Neural crest cell (in vitro differentiated cells): ENCODE data around the gene CMIP. TPM values are rescaled to one million over a fixed set of nuclear protein-coding genes. Genes with fewer than 3 reads are reported as not detected.
A peak's percentile ranks its signal among the peaks of the same experiment; 100 is the strongest.

Experiments used
- DNase-seq: peaks from one replicate; pipeline ENCODE4 v3.0.0; 2021; ENCODE audit warnings: low read depth, mixed read lengths, low spot score
- H3K27ac Mint-ChIP-seq: one replicate; pipeline ENCODE4 v1.8.0; 2021; ENCODE audit warnings: mild to moderate bottlenecking, mixed read lengths; ENCODE audit not compliant: unreplicated experiment
- H3K27me3 Mint-ChIP-seq: 2 replicates; pipeline ENCODE4 v1.8.0; 2021; ENCODE audit warnings: low read depth, mild to moderate bottlenecking, mixed read lengths
- H3K36me3 Mint-ChIP-seq: 2 replicates; pipeline ENCODE4 v1.8.0; 2021; ENCODE audit warnings: low read depth, mild to moderate bottlenecking, mixed read lengths
- H3K4me1 Mint-ChIP-seq: 2 replicates; pipeline ENCODE4 v1.8.0; 2021; ENCODE audit warnings: mixed read lengths
- H3K4me3 Mint-ChIP-seq: one replicate; pipeline ENCODE4 v1.8.0; 2021; ENCODE audit warnings: mild to moderate bottlenecking, mixed read lengths
- H3K9me3 Mint-ChIP-seq: 2 replicates; pipeline ENCODE4 v1.8.0; 2021; ENCODE audit warnings: mixed read lengths
- total RNA-seq: library from RNA; stranded (reverse); gene quantifications from 2 replicates; pipeline ENCODE4 v1.2.1, GENCODE V29; 2021
- TF ChIP-seq, protein P1 (sequence below): fragments of 200-600 bp; sonication (generic); conservative IDR thresholded peaks from 2 replicates; pipeline ENCODE4 v1.5.0; 2021; ENCODE audit warnings: antibody characterized with exemption, mild to moderate bottlenecking

CMIP gene
- total RNA-seq, 1 donor from 2014 or later, result 41.2 TPM

- H3K27ac Mint-ChIP-seq, result no peak overlapping the region
- H3K4me1 Mint-ChIP-seq, result peaks cover 24% of the 10 kb centered on the region
- TF ChIP-seq, protein P1, sequence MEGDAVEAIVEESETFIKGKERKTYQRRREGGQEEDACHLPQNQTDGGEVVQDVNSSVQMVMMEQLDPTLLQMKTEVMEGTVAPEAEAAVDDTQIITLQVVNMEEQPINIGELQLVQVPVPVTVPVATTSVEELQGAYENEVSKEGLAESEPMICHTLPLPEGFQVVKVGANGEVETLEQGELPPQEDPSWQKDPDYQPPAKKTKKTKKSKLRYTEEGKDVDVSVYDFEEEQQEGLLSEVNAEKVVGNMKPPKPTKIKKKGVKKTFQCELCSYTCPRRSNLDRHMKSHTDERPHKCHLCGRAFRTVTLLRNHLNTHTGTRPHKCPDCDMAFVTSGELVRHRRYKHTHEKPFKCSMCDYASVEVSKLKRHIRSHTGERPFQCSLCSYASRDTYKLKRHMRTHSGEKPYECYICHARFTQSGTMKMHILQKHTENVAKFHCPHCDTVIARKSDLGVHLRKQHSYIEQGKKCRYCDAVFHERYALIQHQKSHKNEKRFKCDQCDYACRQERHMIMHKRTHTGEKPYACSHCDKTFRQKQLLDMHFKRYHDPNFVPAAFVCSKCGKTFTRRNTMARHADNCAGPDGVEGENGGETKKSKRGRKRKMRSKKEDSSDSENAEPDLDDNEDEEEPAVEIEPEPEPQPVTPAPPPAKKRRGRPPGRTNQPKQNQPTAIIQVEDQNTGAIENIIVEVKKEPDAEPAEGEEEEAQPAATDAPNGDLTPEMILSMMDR, result no peak
- no peak for DNase-seq
- H3K4me3 Mint-ChIP-seq, result no peak overlapping the region
- no peaks in the 10 kb centered on the region for H3K9me3 Mint-ChIP-seq
- no peaks in the 10 kb centered on the region for H3K36me3 Mint-ChIP-seq
- no peaks in the 10 kb centered on the region for H3K27me3 Mint-ChIP-seq
Observed at GRCh38 chr16:81549547-81550431, 105.2 kb downstream of the CMIP start.

DNA sequence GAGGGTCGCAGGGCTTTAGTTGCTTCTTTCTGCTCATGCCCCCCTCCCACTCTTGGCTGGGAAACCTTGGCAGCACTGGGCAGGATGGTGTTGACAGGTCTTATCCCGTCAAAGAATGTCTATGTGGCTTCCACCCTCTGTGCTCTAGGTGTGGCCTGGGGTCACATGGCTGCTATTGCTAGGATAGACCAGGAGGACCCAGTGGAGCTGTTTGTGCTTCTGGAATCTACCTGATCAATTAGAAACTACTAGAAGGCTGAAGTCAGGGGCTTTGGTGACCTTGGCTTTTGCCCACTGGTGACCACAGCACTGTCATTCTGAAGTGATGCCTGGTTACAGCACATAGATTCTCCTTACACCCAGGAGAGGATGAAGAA lies 105.8 kb downstream of the CMIP start:
- Mint-ChIP-seq H3K27ac (no peak overlapping the region), H3K27me3 (no peaks in the 10 kb centered on the region), H3K4me1 (peaks cover 20% of the 10 kb centered on the region), H3K4me3 (no peak overlapping the region), H3K9me3 (no peaks in the 10 kb centered on the region), H3K36me3 (no peaks in the 10 kb centered on the region)
- no peak for DNase-seq
- TF ChIP-seq, protein P1, result no peak

- Mint-ChIP-seq H3K27ac (peak overlapping the region; percentile 94), H3K36me3 (no peaks in the 10 kb centered on the region), H3K27me3 (no peaks in the 10 kb centered on the region), H3K9me3 (no peaks in the 10 kb centered on the region), H3K4me1 (peaks cover 20% of the 10 kb centered on the region), H3K4me3 (no peak overlapping the region)
- DNase-seq, result no peak
- TF ChIP-seq, protein P1, result no peak
Observed at GRCh38 chr16:81551151-81551808, 106.7 kb downstream of the CMIP start.

GRCh38 chr16:81551821-81552304 lies 107.3 kb downstream of the CMIP start:
- Mint-ChIP-seq H3K27ac (peak overlapping the region; percentile 21), H3K27me3 (no peaks in the 10 kb centered on the region), H3K9me3 (no peaks in the 10 kb centered on the region), H3K4me1 (peaks cover 18% of the 10 kb centered on the region), H3K36me3 (no peaks in the 10 kb centered on the region), H3K4me3 (no peak overlapping the region)
- no peak for DNase-seq
- TF ChIP-seq, protein P1, result no peak

GRCh38 chr16:81552743-81553079 lies 108.1 kb downstream of the CMIP start:
- H3K27ac Mint-ChIP-seq, result no peak overlapping the region
- no peaks in the 10 kb centered on the region for H3K36me3 Mint-ChIP-seq

More at GRCh38 chr16:81552743-81553079, 108.1 kb downstream of the CMIP start:
- DNase-seq, result no peak
- TF ChIP-seq, protein P1, result no peak
- Mint-ChIP-seq H3K4me1 (peaks cover 15% of the 10 kb centered on the region), H3K9me3 (no peaks in the 10 kb centered on the region), H3K27me3 (no peaks in the 10 kb centered on the region), H3K4me3 (no peak overlapping the region)
